Measurements from ENCODE around the gene MVD.

GRCh38 chr16:88645455-88645854 is 17.4 kb downstream of the MVD start:
- TF ChIP-seq CTCF (IDR thresholded peaks at IDR 0.05) = no peak
- TF ChIP-seq POLR2A (IDR thresholded peaks at IDR 0.05) = no peak

Data from breast epithelium (tissue), 3 donors.